Measurements from ENCODE around the gene ATP6V0D1. TPM values are rescaled to one million over a fixed set of nuclear protein-coding genes. Genes with fewer than 3 reads are reported as not detected.

ATP6V0D1 gene
- total RNA-seq, 1 experiment from 2014 or later = 85.3 TPM

DNA sequence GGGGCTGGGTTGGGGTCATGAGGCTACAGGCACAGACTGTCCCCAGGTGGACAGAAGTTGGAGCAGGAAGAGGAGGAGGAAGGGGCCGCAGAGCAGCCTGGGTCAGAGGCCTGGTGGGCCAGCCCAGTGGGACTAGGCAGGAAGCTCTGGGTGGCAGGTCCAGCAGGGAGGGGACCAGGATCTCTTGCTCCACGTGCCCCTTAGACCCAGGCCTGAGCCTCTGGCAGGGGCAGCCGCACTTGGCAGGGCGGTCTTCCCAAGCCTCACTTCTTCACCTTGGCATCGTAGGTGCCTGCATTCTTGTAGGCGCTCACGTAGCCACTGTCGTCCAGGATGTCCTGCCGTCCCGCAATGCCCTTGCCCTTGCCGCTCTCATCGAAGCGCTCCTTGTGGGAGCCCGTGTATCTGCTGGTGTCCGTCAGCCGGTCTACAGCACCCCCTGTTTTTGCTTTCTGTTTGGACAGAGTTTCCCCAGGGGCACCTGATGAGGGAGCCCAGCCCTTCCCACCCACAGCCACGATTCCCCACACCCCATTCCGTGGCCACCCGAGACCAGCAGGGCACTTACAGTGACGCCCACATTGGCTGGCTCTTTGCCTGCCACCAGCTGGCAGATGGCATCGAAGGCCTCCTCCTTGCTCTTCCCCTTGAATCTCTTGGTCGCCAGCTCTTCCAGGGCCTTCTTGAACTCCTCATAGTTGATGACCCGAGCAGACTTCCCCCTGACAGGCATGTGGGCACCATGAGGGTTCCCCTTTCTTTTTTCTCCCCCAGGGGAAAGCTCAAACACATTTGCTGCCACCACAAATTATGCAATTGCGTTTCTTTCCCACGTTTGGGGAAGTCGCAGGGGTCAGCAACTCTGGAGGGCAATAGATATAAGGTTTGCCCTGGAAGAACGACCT lies 90.8 kb downstream of the ATP6V0D1 start:
- no peak overlapping the region for H3K4me3 Mint-ChIP-seq (ENCODE audit: low read depth, unreplicated experiment)
- no TSS peak for BruUV-seq (replicated peaks)
- no peak overlapping the region for H3K27ac Mint-ChIP-seq (ENCODE audit: unreplicated experiment)
- H3K27me3 Mint-ChIP-seq (ENCODE audit: unreplicated experiment) = no peaks in the 10 kb centered on the region
- intact Hi-C loops (cut with micrococcal nuclease; ENCODE audit: unreplicated experiment) = no loop called here
- H3K4me1 Mint-ChIP-seq (ENCODE audit: low read depth, unreplicated experiment) = peaks cover 32% of the 10 kb centered on the region
- CTCF ChIA-PET = no interaction called here
- TF ChIP-seq, protein P1, sequence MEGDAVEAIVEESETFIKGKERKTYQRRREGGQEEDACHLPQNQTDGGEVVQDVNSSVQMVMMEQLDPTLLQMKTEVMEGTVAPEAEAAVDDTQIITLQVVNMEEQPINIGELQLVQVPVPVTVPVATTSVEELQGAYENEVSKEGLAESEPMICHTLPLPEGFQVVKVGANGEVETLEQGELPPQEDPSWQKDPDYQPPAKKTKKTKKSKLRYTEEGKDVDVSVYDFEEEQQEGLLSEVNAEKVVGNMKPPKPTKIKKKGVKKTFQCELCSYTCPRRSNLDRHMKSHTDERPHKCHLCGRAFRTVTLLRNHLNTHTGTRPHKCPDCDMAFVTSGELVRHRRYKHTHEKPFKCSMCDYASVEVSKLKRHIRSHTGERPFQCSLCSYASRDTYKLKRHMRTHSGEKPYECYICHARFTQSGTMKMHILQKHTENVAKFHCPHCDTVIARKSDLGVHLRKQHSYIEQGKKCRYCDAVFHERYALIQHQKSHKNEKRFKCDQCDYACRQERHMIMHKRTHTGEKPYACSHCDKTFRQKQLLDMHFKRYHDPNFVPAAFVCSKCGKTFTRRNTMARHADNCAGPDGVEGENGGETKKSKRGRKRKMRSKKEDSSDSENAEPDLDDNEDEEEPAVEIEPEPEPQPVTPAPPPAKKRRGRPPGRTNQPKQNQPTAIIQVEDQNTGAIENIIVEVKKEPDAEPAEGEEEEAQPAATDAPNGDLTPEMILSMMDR (IDR thresholded peaks at IDR 0.05; ENCODE audit: unreplicated experiment) = no peak
- no peaks in the 10 kb centered on the region for H3K9me3 Mint-ChIP-seq (ENCODE audit: low read depth, unreplicated experiment)
- H3K36me3 Mint-ChIP-seq (ENCODE audit: insufficient read depth, unreplicated experiment) = peaks cover 38% of the 10 kb centered on the region
- no peak for DNase-seq

DNA sequence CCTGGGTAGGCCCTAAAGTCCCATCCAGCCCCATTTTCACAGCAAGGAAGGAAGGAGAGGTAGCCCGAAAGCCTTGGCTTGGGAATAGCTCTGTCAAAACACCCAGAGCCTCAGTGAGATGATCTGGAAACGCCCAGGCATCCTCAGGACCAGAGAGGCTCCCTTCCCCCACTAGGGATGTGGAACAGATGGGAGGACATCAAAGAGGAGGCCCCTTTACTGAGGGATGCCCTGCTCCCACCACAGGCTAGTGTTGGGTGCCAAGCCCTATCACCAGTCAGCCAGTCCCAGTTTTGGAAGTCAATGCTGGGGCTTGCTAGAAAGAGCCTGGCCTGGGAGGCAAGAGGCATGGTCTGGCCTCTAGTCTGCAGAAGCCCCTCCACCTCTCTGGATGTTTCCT lies 92.4 kb downstream of the ATP6V0D1 start:
- H3K36me3 Mint-ChIP-seq (ENCODE audit: insufficient read depth, unreplicated experiment) = peaks cover 24% of the 10 kb centered on the region
- H3K9me3 Mint-ChIP-seq (ENCODE audit: low read depth, unreplicated experiment) = no peaks in the 10 kb centered on the region
- H3K27me3 Mint-ChIP-seq (ENCODE audit: unreplicated experiment) = no peaks in the 10 kb centered on the region
- peaks cover 21% of the 10 kb centered on the region for H3K4me1 Mint-ChIP-seq (ENCODE audit: low read depth, unreplicated experiment)
- no peak overlapping the region for H3K4me3 Mint-ChIP-seq (ENCODE audit: low read depth, unreplicated experiment)
- TF ChIP-seq, protein P1 (IDR thresholded peaks at IDR 0.05; ENCODE audit: unreplicated experiment) = no peak
- CTCF ChIA-PET = interaction anchor here (0.6 kb wide), 2 partner anchors 108 to 477 kb away, joined by 4 to 6 read pairs; no protein-coding TSS in a partner anchor
- DNase-seq = no peak
- no peak overlapping the region for H3K27ac Mint-ChIP-seq (ENCODE audit: unreplicated experiment)
- no TSS peak for BruUV-seq (replicated peaks)
- intact Hi-C loops (cut with micrococcal nuclease; ENCODE audit: unreplicated experiment) = no loop called here

DNA sequence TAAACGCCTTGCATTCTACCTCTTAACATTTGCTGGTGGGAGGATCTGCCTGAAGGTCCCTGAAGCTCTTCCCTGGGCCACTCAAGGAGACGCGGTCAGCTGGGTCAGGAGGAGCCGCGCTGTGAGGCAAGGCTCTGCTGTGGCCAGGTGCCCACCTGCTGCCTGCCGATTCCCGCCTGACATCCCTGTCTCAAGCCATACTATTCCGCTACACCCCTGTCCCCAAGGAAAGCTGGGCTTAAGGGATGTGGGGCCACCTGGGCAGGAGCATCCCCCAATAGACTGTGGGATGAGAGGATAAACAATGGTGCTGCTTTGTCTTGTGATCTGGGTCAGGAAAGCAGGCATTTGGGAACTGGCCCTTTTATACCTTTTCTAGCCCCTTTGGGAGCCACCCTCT lies 92.8 kb downstream of the ATP6V0D1 start:
- H3K9me3 Mint-ChIP-seq (ENCODE audit: low read depth, unreplicated experiment) = no peaks in the 10 kb centered on the region
- peaks cover 20% of the 10 kb centered on the region for H3K4me1 Mint-ChIP-seq (ENCODE audit: low read depth, unreplicated experiment)
- DNase-seq = no peak
- no peaks in the 10 kb centered on the region for H3K27me3 Mint-ChIP-seq (ENCODE audit: unreplicated experiment)
- TF ChIP-seq, protein P1 (IDR thresholded peaks at IDR 0.05; ENCODE audit: unreplicated experiment) = no peak
- no peak overlapping the region for H3K4me3 Mint-ChIP-seq (ENCODE audit: low read depth, unreplicated experiment)
- peaks cover 21% of the 10 kb centered on the region for H3K36me3 Mint-ChIP-seq (ENCODE audit: insufficient read depth, unreplicated experiment)
- intact Hi-C loops (cut with micrococcal nuclease; ENCODE audit: unreplicated experiment) = no loop called here
- CTCF ChIA-PET = interaction anchor here (0.6 kb wide), 3 partner anchors 8 to 477 kb away, joined by 4 to 6 read pairs (median 5); no protein-coding TSS in a partner anchor
- no peak overlapping the region for H3K27ac Mint-ChIP-seq (ENCODE audit: unreplicated experiment)
- BruUV-seq (replicated peaks) = no TSS peak

Other genes starting within 250 kb of the ATP6V0D1 start
- gene FHOD1, start 233.7 kb downstream of the ATP6V0D1 start, total RNA-seq (2022) = 37.2 and 37.9 TPM in 2 replicates
- gene SLC9A5, start 232.2 kb downstream of the ATP6V0D1 start, total RNA-seq (2022) = 2.4 and 4.4 TPM in 2 replicates
- gene PLEKHG4, start 201.6 kb downstream of the ATP6V0D1 start, total RNA-seq (2022) = 5.5 and 9.2 TPM in 2 replicates
- gene KCTD19, start 154.4 kb downstream of the ATP6V0D1 start, total RNA-seq (2022) = 3.8 and 5.6 TPM in 2 replicates
- 7.1 and 9.2 TPM in 2 replicates for gene LRRC36, start 154.3 kb downstream of the ATP6V0D1 start, total RNA-seq (2022)
- gene TPPP3, start 87.7 kb downstream of the ATP6V0D1 start, total RNA-seq (2022) = 8.5 and 8.8 TPM in 2 replicates
- 22.6 and 24.4 TPM in 2 replicates for gene ZDHHC1, start 64.7 kb downstream of the ATP6V0D1 start, total RNA-seq (2022)
- 10.2 and 10.8 TPM in 2 replicates for gene HSD11B2, start 50.0 kb downstream of the ATP6V0D1 start, total RNA-seq (2022)
- not detected in 2 replicates for gene AGRP, start 2.4 kb upstream of the ATP6V0D1 start, total RNA-seq (2022)
- gene RIPOR1, start 47.7 kb upstream of the ATP6V0D1 start, total RNA-seq (2022) = 59.0 and 71.6 TPM in 2 replicates
- 50.9 and 52.1 TPM in 2 replicates for gene CTCF, start 81.4 kb upstream of the ATP6V0D1 start, total RNA-seq (2022)
- 4.4 and 4.9 TPM in 2 replicates for gene CARMIL2, start 164.0 kb upstream of the ATP6V0D1 start, total RNA-seq (2022)
- 44.0 and 49.9 TPM in 2 replicates for gene ACD, start 179.1 kb upstream of the ATP6V0D1 start, total RNA-seq (2022)
- 9.5 and 12.3 TPM in 2 replicates for gene PARD6A, start 179.8 kb upstream of the ATP6V0D1 start, total RNA-seq (2022)
- 22.6 and 23.0 TPM in 2 replicates for gene ENKD1, start 185.6 kb upstream of the ATP6V0D1 start, total RNA-seq (2022)
- 0.66 and 0.68 TPM in 2 replicates for gene C16orf86, start 185.7 kb upstream of the ATP6V0D1 start, total RNA-seq (2022)
- gene GFOD2, start 238.2 kb upstream of the ATP6V0D1 start, total RNA-seq (2022) = 23.9 and 25.6 TPM in 2 replicates

All from Calu3 (cell line).